GM23338 (cell line): Measurements from ENCODE around the gene INAFM1. TPM values are rescaled to one million over a fixed set of nuclear protein-coding genes. Genes with fewer than 3 reads are reported as not detected.
A peak's percentile ranks its signal among the peaks of the same experiment; 100 is the strongest.

ENCODE experiments used
- ATAC-seq: fragments of 200-7000 bp; cut with Tn5 transposase; 3 replicates; pipeline ENCODE4 v1.9.1; 2020
- DNase-seq: peaks from one replicate; pipeline ENCODE4 v3.0.0-alpha.2; 2015; ENCODE audit warnings: low spot score
- H2AFZ ChIP-seq: fragments of 200-600 bp; sonication (generic); 2 replicates; pipeline ENCODE4 v1.8.0; 2016; ENCODE audit warnings: antibody characterized with exemption, mild to moderate bottlenecking, moderate library complexity
- H3F3A ChIP-seq: fragments of 200-600 bp; sonication (generic); replicated peaks from 2 replicates; pipeline ENCODE4 v1.8.0; 2017; ENCODE audit warnings: antibody characterized with exemption, mixed run types, low read depth
- H3K27ac ChIP-seq: fragments of 200-600 bp; sonication (generic); 2 replicates; pipeline ENCODE4 v1.6.1; 2016; ENCODE audit warnings: low read depth
- H3K27me3 ChIP-seq: fragments of 200-600 bp; sonication (generic); 2 replicates; pipeline ENCODE4 v1.8.0; 2016; ENCODE audit warnings: mild to moderate bottlenecking, mixed run types, moderate library complexity; ENCODE audit not compliant: insufficient read depth
- H3K36me3 ChIP-seq: fragments of 200-600 bp; sonication (generic); 2 replicates; pipeline ENCODE4 v1.8.0; 2016; ENCODE audit warnings: mild to moderate bottlenecking; ENCODE audit not compliant: insufficient read depth
- H3K4me1 ChIP-seq: fragments of 200-600 bp; sonication (generic); 2 replicates; pipeline ENCODE4 v1.8.0; 2016; ENCODE audit warnings: mild to moderate bottlenecking, moderate library complexity; ENCODE audit not compliant: insufficient read depth
- H3K4me2 ChIP-seq: fragments of 200-600 bp; sonication (generic); 2 replicates; pipeline ENCODE4 v1.7.1; 2017; ENCODE audit warnings: mixed run types
- H3K4me3 ChIP-seq: fragments of 200-600 bp; sonication (generic); 2 replicates; pipeline ENCODE4 v1.6.1; 2016; ENCODE audit warnings: mixed run types
- H3K79me2 ChIP-seq: fragments of 200-600 bp; sonication (generic); replicated peaks from 2 replicates; pipeline ENCODE4 v1.8.0; 2017; ENCODE audit warnings: mild to moderate bottlenecking; ENCODE audit not compliant: insufficient read depth
- H3K9me2 ChIP-seq: fragments of 200-600 bp; sonication (generic); 2 replicates; pipeline ENCODE4 v1.8.0; 2017; ENCODE audit not compliant: insufficient read depth
- H4K20me1 ChIP-seq: fragments of 200-600 bp; sonication (generic); replicated peaks from 2 replicates; pipeline ENCODE4 v1.8.0; 2017; ENCODE audit warnings: mild to moderate bottlenecking; ENCODE audit not compliant: insufficient read depth
- H3K27ac Mint-ChIP-seq: 2 replicates; pipeline ENCODE4 v1.8.0; 2020; ENCODE audit warnings: inconsistent platforms, mild to moderate bottlenecking, moderate library complexity, mixed read lengths
- H3K27me3 Mint-ChIP-seq: 3 replicates; pipeline ENCODE4 v1.8.0; 2022; ENCODE audit warnings: low read depth, mild to moderate bottlenecking, moderate library complexity, mixed read lengths, inconsistent platforms; ENCODE audit not compliant: insufficient read depth, poor library complexity
- H3K36me3 Mint-ChIP-seq: 3 replicates; pipeline ENCODE4 v1.8.0; 2021; ENCODE audit warnings: low read depth, mild to moderate bottlenecking, inconsistent platforms, moderate library complexity, mixed read lengths
- H3K4me1 Mint-ChIP-seq: 3 replicates; pipeline ENCODE4 v1.8.0; 2020; ENCODE audit warnings: mild to moderate bottlenecking, inconsistent platforms, mixed read lengths
- H3K4me3 Mint-ChIP-seq: 3 replicates; pipeline ENCODE4 v1.8.0; 2021; ENCODE audit warnings: moderate library complexity, mild to moderate bottlenecking, inconsistent platforms, mixed read lengths
- H3K9me3 Mint-ChIP-seq: 3 replicates; pipeline ENCODE4 v1.8.0; 2020; ENCODE audit warnings: moderate library complexity, mild to moderate bottlenecking, inconsistent platforms, mixed read lengths
- CREB1 ChIP-seq: fragments of 250-450 bp; sonication (Bioruptor Pico); IDR thresholded peaks from 2 replicates; pipeline ENCODE4 v1.5.0; 2020; ENCODE audit warnings: low read depth, mild to moderate bottlenecking, moderate library complexity
- ETS1 ChIP-seq: IDR thresholded peaks from 2 replicates; pipeline ENCODE4 v1.6.1; 2016; ENCODE audit warnings: antibody characterized with exemption
- POLR2AphosphoS5 ChIP-seq: IDR thresholded peaks from 2 replicates; pipeline ENCODE4 v1.6.1; 2016; ENCODE audit warnings: antibody characterized with exemption, low read depth
- ZNF114 ChIP-seq: fragments of 250-450 bp; sonication (Bioruptor Pico); IDR thresholded peaks from 2 replicates; pipeline ENCODE4 v1.5.0; 2020; ENCODE audit warnings: mild to moderate bottlenecking, moderate library complexity
- ZNF462 ChIP-seq: fragments of 250-450 bp; sonication (Bioruptor Pico); IDR thresholded peaks from 2 replicates; pipeline ENCODE4 v1.5.0; 2020; ENCODE audit warnings: mild to moderate bottlenecking, moderate library complexity
- polyA plus RNA-seq: library from polyadenylated mRNA; unstranded; fragments of >200 nt; fragmentation: Nextera tagmentation; extraction: Ambion mirVana; gene quantifications from 2 replicates; pipeline ENCODE4 v1.2.1, GENCODE V29; 2016
- total RNA-seq: library from RNA; depleted of rRNA; stranded (reverse); fragments of >200 nt; shearing (Covaris generic); gene quantifications from 2 replicates; pipeline ENCODE4 v1.2.3, GENCODE V29; 2014
- TF ChIP-seq, protein P1 (sequence below), 2 experiments: fragments of 200-600 bp in 1 of 2; sonication (generic) in 1 of 2; conservative IDR thresholded peaks; 2 replicates each; pipeline versions ENCODE4 v1.5.1 to v1.6.1; 2016 to 2017; ENCODE audit warnings: antibody characterized with exemption in 2 of 2, low read depth in 2 of 2, mild to moderate bottlenecking in 2 of 2, moderate library complexity in 1 of 2

INAFM1 gene
- total and polyA plus RNA-seq, 2 experiments from 2014 or later, result 2.9 to 10.2 TPM

- H3K27ac Mint-ChIP-seq, result peak overlapping the region; percentile 82
- H3K4me3 ChIP-seq, result peak overlapping the region; percentile 59
- ATAC-seq (peak; percentile 69), DNase-seq (peak; percentile 96)
- H3K9me3 Mint-ChIP-seq, result peaks cover 3% of the 10 kb centered on the region; the same call in 2 of the 3 replicates
- TF ChIP-seq ZNF114 (CRISPR knock-in tag) (no peak), ZNF462 (CRISPR knock-in tag) (no peak), CREB1 (no peak; the same call in 1 of the 2 replicates), POLR2AphosphoS5 (peak; percentile 41; the same call in 1 of the 2 replicates), ETS1 (0 out of 2 replicates have a peak, but pooled peaks have one; percentile 61)
- TF ChIP-seq, protein P1, sequence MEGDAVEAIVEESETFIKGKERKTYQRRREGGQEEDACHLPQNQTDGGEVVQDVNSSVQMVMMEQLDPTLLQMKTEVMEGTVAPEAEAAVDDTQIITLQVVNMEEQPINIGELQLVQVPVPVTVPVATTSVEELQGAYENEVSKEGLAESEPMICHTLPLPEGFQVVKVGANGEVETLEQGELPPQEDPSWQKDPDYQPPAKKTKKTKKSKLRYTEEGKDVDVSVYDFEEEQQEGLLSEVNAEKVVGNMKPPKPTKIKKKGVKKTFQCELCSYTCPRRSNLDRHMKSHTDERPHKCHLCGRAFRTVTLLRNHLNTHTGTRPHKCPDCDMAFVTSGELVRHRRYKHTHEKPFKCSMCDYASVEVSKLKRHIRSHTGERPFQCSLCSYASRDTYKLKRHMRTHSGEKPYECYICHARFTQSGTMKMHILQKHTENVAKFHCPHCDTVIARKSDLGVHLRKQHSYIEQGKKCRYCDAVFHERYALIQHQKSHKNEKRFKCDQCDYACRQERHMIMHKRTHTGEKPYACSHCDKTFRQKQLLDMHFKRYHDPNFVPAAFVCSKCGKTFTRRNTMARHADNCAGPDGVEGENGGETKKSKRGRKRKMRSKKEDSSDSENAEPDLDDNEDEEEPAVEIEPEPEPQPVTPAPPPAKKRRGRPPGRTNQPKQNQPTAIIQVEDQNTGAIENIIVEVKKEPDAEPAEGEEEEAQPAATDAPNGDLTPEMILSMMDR (conservative IDR thresholded peaks at IDR 0.05; ENCODE audit: low read depth in 2 of 2), result peak; percentile 82 to 96
- peaks cover 35% of the 10 kb centered on the region for H3K27me3 ChIP-seq
- peak overlapping the region; percentile 70 for H3K4me3 Mint-ChIP-seq
- H3K27me3 Mint-ChIP-seq, result peaks cover 32% of the 10 kb centered on the region
- peaks cover 41% of the 10 kb centered on the region for H3F3A ChIP-seq
- peaks cover 19% of the 10 kb centered on the region for H3K4me1 Mint-ChIP-seq
- H2AFZ ChIP-seq, result 0 out of 2 replicates have a peak overlapping the region, but pooled peaks have one; percentile 74
- peaks cover 5% of the 10 kb centered on the region; the same call in 1 of the 3 replicates for H3K36me3 Mint-ChIP-seq
- no peaks in the 10 kb centered on the region for H3K9me2 ChIP-seq
- H3K79me2 ChIP-seq, result no peaks in the 10 kb centered on the region
- H3K27ac ChIP-seq, result peak overlapping the region; percentile 86
- no peaks in the 10 kb centered on the region for H4K20me1 ChIP-seq
- no peaks in the 10 kb centered on the region for H3K36me3 ChIP-seq
- peaks cover 23% of the 10 kb centered on the region for H3K4me1 ChIP-seq
- peak overlapping the region; percentile 83 for H3K4me2 ChIP-seq
Observed at GRCh38 chr19:47243776-47244547, 30.7 kb upstream of the INAFM1 start.
